ENCODE results near the gene CTF1.
"Not testable (repeated sequence)": the region's sequence is repeated elsewhere in the genome, so short reads cannot be mapped to it uniquely, and the experiment has no call there.

Gene CTF1

GRCh38 chr16:30931068-30931650 lies 34.7 kb downstream of the CTF1 start:
- no peak for DNase-seq (ENCODE audit: low read depth)
- H3K4me3 ChIP-seq (ENCODE audit: low read depth, low read length): no peak overlapping the region
- TF ChIP-seq, protein P1, sequence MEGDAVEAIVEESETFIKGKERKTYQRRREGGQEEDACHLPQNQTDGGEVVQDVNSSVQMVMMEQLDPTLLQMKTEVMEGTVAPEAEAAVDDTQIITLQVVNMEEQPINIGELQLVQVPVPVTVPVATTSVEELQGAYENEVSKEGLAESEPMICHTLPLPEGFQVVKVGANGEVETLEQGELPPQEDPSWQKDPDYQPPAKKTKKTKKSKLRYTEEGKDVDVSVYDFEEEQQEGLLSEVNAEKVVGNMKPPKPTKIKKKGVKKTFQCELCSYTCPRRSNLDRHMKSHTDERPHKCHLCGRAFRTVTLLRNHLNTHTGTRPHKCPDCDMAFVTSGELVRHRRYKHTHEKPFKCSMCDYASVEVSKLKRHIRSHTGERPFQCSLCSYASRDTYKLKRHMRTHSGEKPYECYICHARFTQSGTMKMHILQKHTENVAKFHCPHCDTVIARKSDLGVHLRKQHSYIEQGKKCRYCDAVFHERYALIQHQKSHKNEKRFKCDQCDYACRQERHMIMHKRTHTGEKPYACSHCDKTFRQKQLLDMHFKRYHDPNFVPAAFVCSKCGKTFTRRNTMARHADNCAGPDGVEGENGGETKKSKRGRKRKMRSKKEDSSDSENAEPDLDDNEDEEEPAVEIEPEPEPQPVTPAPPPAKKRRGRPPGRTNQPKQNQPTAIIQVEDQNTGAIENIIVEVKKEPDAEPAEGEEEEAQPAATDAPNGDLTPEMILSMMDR (IDR thresholded peaks at IDR 0.05; ENCODE audit: insufficient read depth, low read depth, low read length, missing control alignments): no peak

DNA sequence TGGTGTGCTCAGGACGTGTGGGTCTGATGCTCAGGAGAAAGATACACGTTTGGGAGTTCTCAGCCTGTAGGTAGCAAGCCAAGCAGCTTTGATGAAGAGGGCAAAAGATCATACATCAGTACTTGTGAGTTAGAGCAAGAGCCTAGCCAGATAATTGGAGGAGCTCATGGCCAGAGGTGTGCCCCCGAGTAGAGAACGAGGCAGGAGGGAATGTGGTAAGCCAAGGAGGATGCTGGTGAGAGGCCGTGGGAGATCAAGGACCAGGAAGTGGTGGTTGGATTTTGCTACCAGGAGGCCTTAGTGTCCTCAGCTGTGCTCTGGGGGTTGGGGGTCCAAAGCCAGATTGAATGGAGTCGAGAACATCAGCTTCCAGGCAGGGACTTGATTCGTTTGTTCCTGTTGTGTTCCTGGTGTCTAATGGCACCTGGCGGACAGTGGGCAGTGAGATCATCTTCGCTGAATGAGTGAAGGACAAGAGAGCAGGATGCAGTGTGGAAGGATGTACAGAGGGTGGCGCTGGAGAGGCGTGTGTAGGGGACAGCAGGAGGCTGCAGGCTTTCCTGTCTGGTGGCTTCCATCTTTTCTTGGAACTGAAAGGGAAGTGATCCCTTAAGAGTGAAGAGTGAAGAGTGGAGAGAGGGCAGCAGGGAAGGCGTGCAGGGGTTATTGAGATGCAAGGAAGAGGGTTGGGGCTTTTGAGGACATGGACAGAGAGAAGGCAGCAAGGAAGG lies 38.6 kb downstream of the CTF1 start:
- DNase-seq (ENCODE audit: low read depth): peak; percentile 43
- TF ChIP-seq, protein P1 (IDR thresholded peaks at IDR 0.05; ENCODE audit: insufficient read depth, low read depth, low read length, missing control alignments): peak; percentile 62
- no peak overlapping the region for H3K4me3 ChIP-seq (ENCODE audit: low read depth, low read length)

DNA sequence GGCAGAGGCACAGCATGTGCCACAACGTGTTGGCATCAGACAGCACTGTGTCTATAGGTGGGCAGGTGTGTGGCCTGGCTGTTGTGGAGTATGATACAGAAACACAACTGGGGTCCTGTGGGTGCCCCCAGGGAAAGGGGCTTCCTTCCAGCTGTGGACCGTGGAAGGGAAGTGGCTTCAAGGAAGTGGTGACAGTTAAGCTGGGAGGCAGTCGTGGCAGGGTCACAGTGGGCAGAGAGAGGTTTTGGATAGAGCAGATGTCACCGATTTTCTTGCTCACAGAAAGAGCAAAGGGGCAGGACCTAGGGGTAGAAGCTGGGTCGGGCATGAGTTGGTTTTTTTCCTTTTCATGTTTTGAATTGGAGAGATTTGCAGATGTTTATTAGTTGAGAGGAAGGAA lies 41.3 kb downstream of the CTF1 start:
- no peak overlapping the region for H3K4me3 ChIP-seq (ENCODE audit: low read depth, low read length)
- TF ChIP-seq, protein P1 (IDR thresholded peaks at IDR 0.05; ENCODE audit: insufficient read depth, low read depth, low read length, missing control alignments): no peak
- no peak for DNase-seq (ENCODE audit: low read depth)

- not testable (repeated sequence) for DNase-seq (ENCODE audit: low read depth); H3K4me3 ChIP-seq (ENCODE audit: low read depth, low read length)
These were observed 43.2 kb downstream of the CTF1 start for GRCh38 chr16:30939571-30939970.

- H3K4me3 ChIP-seq (ENCODE audit: low read depth, low read length): no peak overlapping the region
- DNase-seq (ENCODE audit: low read depth): peak; percentile 88
- TF ChIP-seq, protein P1 (IDR thresholded peaks at IDR 0.05; ENCODE audit: insufficient read depth, low read depth, low read length, missing control alignments): peak; percentile 98
These were observed 45.4 kb downstream of the CTF1 start for GRCh38 chr16:30941600-30942425.

- TF ChIP-seq, protein P1 (IDR thresholded peaks at IDR 0.05; ENCODE audit: insufficient read depth, low read depth, low read length, missing control alignments): no peak
- DNase-seq (ENCODE audit: low read depth): no peak
- no peak overlapping the region for H3K4me3 ChIP-seq (ENCODE audit: low read depth, low read length)
These were observed 46.0 kb downstream of the CTF1 start for GRCh38 chr16:30942426-30942806.

GRCh38 chr16:30944352-30944751 lies 47.9 kb downstream of the CTF1 start:
- DNase-seq (ENCODE audit: low read depth): no peak
- no peak overlapping the region for H3K4me3 ChIP-seq (ENCODE audit: low read depth, low read length)
- TF ChIP-seq, protein P1 (IDR thresholded peaks at IDR 0.05; ENCODE audit: insufficient read depth, low read depth, low read length, missing control alignments): no peak
